ENCODE data around the gene SRRM2.

SRRM2 gene

GRCh38 chr16:2741168-2741567, 11.3 kb upstream of the SRRM2 start:
- no peak for DNase-seq

GRCh38 chr16:2742323-2743006, 10.0 kb upstream of the SRRM2 start:
- DNase-seq = no peak

GRCh38 chr16:2743007-2743810, 9.2 kb upstream of the SRRM2 start:
- DNase-seq = no peak

- DNase-seq = no peak
These were observed 7.7 kb upstream of the SRRM2 start for GRCh38 chr16:2744711-2745110.

GRCh38 chr16:2745116-2745890, 7.1 kb upstream of the SRRM2 start:
- no peak for DNase-seq

- DNase-seq = no peak
These were observed 6.5 kb upstream of the SRRM2 start for GRCh38 chr16:2745961-2746360.

GRCh38 chr16:2748757-2749455, 3.5 kb upstream of the SRRM2 start:
- DNase-seq = no peak

- no peak for DNase-seq
These were observed 3.0 kb upstream of the SRRM2 start for GRCh38 chr16:2749476-2749875.

- DNase-seq = no peak
These were observed 2.5 kb upstream of the SRRM2 start for GRCh38 chr16:2749936-2750335.

- DNase-seq = no peak
These were observed 832 bp upstream of the SRRM2 start for GRCh38 chr16:2751577-2752034.

- peak; percentile 63 for DNase-seq
These were observed 653 bp downstream of the SRRM2 start for GRCh38 chr16:2752850-2753732.

GRCh38 chr16:2753733-2754020, 1.2 kb downstream of the SRRM2 start:
- DNase-seq = no peak

- no peak for DNase-seq
These were observed 2.7 kb downstream of the SRRM2 start for GRCh38 chr16:2755158-2755557.

GRCh38 chr16:2756288-2757015, 4.0 kb downstream of the SRRM2 start:
- DNase-seq = no peak

GRCh38 chr16:2757344-2757743, 4.9 kb downstream of the SRRM2 start:
- no peak for DNase-seq

- no peak for DNase-seq
These were observed 9.0 kb downstream of the SRRM2 start for GRCh38 chr16:2761472-2761871.

GRCh38 chr16:2761886-2762583, 9.6 kb downstream of the SRRM2 start:
- no peak for DNase-seq

GRCh38 chr16:2762711-2763110, 10.3 kb downstream of the SRRM2 start:
- no peak for DNase-seq

- no peak for DNase-seq
These were observed 10.7 kb downstream of the SRRM2 start for GRCh38 chr16:2763173-2763572.

- DNase-seq = no peak
These were observed 12.3 kb downstream of the SRRM2 start for GRCh38 chr16:2764718-2765117.
